GM21390 (cell line): ENCODE results near the gene HIGD2A.
A peak's percentile ranks its signal among the peaks of the same experiment; 100 is the strongest.

Source experiments
- ATAC-seq: cut with Tn5 transposase; IDR thresholded peaks from one replicate; pipeline ENCODE4 v1.9.1; 2021; ENCODE audit not compliant: unreplicated experiment

HIGD2A gene

GRCh38 chr5:176388444-176389134, at the start of gene HIGD2A, which contains the start of gene NOP16:
TSS of gene HIGD2A (plus strand) at chr5:176388751. CDS start at chr5:176388820, 69 bp downstream.
TSS of gene NOP16 (minus strand) at chr5:176388598. CDS start at chr5:176388539, 59 bp downstream.
- ATAC-seq = peak; percentile 83

- no peak for ATAC-seq
These were observed 49.2 kb upstream of the HIGD2A start for GRCh38 chr5:176339304-176339703.

- ATAC-seq = no peak
These were observed 47.0 kb upstream of the HIGD2A start for GRCh38 chr5:176341325-176342157.

GRCh38 chr5:176342158-176342483, 46.4 kb upstream of the HIGD2A start:
- ATAC-seq = no peak

GRCh38 chr5:176342766-176343458, 45.6 kb upstream of the HIGD2A start:
- no peak for ATAC-seq

- no peak for ATAC-seq
These were observed 38.1 kb upstream of the HIGD2A start for GRCh38 chr5:176350416-176350815.

- ATAC-seq = no peak
These were observed 36.3 kb upstream of the HIGD2A start for GRCh38 chr5:176352116-176352878.

GRCh38 chr5:176353533-176353932, 35.0 kb upstream of the HIGD2A start:
- no peak for ATAC-seq

GRCh38 chr5:176355400-176356178, 33.0 kb upstream of the HIGD2A start:
- no peak for ATAC-seq

- ATAC-seq = no peak
These were observed 32.4 kb upstream of the HIGD2A start for GRCh38 chr5:176356179-176356566.

- ATAC-seq = no peak
These were observed 28.9 kb upstream of the HIGD2A start for GRCh38 chr5:176359658-176360057.

- no peak for ATAC-seq
These were observed 27.6 kb upstream of the HIGD2A start for GRCh38 chr5:176360894-176361436.

GRCh38 chr5:176361437-176362232, 26.9 kb upstream of the HIGD2A start, which contains the start of gene KIAA1191:
TSS of gene KIAA1191 (minus strand) at chr5:176361764. CDS start at chr5:176359508, 2,256 bp downstream.
- ATAC-seq = peak; percentile 90

- peak; percentile 0 for ATAC-seq
These were observed 26.4 kb upstream of the HIGD2A start for GRCh38 chr5:176362233-176362490.

GRCh38 chr5:176364765-176365350, 23.7 kb upstream of the HIGD2A start:
- ATAC-seq = no peak

- peak; percentile 40 for ATAC-seq
These were observed 23.0 kb upstream of the HIGD2A start, which contains the start of gene ARL10 for GRCh38 chr5:176365351-176366231. TSS of gene ARL10 (plus strand) at chr5:176365487. CDS start at chr5:176365564, 77 bp downstream.

- no peak for ATAC-seq
These were observed 22.2 kb upstream of the HIGD2A start for GRCh38 chr5:176366232-176366894.
